Measurements from ENCODE around the gene CENPC.

GRCh38 chr4:67565284-67565683 lies 20.0 kb upstream of the CENPC start:
- no peak for TF ChIP-seq POLR2A (IDR thresholded peaks at IDR 0.05; ENCODE audit: extremely low read depth, insufficient read length)
- no peak for TF ChIP-seq CTCF (IDR thresholded peaks at IDR 0.05; ENCODE audit: low read depth, low read length)
- no peak for TF ChIP-seq MAX (IDR thresholded peaks at IDR 0.05; ENCODE audit: low read depth, low read length)

All from NB4 (cell line).